HG02588 (cell line): ENCODE data around the gene OR4D1.

Experiments
- ATAC-seq: cut with Tn5 transposase; IDR thresholded peaks from one replicate; pipeline ENCODE4 v1.9.1; 2021; ENCODE audit warnings: mild to moderate bottlenecking, moderate library complexity; ENCODE audit not compliant: unreplicated experiment

The OR4D1 gene

DNA sequence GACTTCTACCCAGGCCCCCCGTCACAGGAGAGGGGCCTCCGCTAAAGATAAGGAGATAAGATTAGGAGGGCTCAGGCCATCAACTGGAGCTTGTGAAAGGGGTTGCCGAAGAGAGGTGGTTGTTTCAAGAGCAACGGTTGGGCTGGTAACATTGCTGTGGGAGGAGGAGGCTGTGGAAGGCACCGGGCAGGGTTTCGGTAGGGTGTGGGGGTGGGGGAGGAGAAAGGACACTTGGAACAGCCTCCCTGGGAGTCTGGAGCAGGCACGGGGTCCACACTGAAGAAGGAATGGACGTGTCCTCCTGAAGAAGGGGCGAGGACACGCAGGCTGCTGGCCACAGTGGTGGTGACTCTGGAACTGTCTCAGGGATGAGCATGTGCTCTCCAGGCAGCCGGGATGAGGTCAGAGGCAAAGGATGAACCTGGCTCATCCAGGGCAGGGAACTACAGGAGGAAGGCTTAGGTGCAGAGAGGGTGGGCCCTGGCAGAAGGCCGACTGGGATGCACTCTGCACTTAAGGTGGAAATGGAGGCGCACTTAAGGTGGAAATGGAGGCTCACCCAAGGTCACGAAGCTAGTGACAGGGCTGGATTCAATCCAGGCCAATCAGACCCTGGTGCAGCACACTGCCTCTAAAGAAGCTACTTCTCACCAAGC lies 43.2 kb downstream of the OR4D1 start:
- ATAC-seq: no peak

DNA sequence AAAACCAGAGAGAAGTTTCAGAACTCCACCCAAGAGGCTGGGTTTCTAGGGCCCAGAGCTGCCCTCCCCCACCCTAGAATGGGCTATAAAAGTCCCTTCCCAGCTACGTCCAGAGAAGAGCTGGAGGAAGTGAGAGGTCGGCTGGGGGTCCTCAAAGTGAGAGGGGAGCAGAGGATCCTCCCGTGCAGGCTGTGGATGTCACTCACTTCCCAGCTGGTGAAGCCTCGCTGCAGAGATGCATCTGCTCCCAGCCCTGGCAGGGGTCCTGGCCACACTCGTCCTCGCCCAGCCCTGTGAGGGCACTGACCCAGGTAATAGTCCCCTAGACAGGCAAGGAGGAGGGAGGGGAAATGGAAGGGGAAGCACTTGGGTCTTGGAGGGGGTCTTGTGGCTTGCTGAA lies 44.4 kb downstream of the OR4D1 start, which contains the start of gene EPX:
EPX (plus strand) TSS at position 115 of the 400 bp plus-strand sequence; CDS start at position 236, 121 bp downstream.
- no peak for ATAC-seq

DNA sequence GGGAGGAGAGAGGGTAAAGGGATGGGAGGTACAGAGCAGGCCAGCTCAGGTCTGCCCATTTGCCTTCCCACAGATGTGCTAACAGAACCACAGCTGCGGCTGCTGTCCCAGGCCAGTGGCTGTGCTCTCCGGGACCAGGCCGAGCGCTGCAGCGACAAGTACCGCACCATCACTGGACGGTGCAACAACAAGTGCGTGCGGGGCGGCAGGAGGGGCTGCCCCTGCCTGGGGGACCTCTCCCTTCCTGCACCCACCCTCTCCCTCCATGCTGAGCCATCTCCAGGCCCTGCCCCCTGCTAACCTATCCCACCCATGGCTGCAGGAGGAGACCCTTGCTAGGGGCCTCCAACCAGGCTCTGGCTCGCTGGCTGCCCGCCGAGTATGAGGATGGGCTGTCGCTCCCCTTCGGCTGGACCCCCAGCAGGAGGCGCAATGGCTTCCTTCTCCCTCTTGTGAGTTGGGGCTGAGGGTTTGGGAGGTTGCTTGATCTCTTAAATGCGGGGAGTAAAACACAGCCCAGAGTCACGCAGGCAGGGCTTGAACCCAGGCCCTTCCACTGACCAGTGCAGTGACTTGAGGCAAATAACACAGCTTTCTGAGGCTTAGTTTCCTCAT lies 45.6 kb downstream of the OR4D1 start:
- ATAC-seq: no peak

DNA sequence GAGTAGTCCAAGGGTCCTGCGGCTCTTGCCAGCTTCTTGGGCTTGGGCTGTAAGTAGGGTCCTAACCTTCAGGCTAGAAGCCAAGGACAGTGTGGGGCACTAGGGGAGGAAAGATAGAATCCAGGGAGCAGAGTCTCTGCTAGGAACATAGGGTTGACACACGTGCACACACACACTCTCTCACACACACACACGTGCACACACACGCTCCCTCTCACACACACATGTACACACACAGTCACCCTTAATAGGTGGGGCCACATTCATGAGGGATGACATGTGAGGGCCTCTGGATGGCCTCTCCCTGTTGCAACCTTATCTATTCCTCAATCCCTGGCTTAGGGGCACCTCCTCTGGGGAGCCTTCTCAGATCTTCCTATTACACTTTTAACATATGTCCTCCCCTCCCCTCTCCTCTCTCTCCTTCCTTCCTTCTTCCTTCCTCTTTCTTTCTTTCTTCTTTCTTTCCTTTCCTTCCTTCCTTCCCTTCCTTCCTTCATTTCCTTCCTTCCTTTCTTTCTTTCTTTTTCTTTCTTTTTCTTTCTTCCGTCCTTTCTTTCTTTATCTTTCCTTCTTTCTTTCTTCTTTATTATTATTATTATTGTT lies 47.4 kb downstream of the OR4D1 start:
- no peak for ATAC-seq

DNA sequence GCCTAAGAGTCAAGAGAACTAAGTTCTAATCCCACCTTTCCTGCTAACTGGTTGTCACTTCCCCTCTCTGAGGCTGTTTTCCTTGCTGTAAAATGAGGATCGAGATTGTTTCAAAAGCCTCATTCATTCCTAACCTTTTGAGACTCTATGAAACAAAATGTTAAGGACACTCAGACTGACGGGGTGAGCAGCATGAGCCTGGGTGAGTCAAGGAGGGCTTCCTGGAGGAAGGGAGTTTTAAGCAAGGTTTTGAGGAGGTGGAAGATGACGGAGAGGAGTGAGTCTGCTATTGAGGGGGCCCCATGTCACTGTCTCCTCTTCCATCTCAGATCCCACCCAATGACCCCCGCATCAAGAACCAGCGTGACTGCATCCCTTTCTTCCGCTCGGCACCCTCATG lies 48.4 kb downstream of the OR4D1 start:
- ATAC-seq: no peak

DNA sequence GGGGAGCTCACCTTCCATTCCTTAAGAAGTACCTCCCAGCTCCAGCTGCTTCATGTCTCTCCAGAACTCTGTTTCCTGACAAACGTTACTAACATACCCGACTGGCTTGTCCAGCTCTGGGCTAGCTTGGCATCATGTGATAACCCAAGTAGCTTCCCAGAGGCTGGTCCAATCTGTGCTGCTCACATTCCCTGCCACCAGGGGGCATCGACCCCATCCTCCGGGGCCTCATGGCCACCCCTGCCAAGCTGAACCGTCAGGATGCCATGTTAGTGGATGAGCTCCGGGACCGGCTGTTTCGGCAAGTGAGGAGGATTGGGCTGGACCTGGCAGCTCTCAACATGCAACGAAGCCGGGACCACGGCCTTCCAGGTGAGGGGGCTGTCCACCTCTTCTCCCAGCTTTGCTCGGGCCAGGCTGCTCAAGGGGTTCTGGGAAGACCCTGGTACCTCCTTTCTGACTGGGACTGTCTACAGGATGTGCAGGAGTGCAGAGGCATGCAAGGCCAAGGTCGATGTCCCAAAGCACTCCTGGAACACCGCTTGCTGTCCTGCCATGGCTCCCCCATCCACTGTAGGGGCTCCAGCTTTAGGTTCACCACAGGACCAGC lies 51.9 kb downstream of the OR4D1 start:
- ATAC-seq: no peak

DNA sequence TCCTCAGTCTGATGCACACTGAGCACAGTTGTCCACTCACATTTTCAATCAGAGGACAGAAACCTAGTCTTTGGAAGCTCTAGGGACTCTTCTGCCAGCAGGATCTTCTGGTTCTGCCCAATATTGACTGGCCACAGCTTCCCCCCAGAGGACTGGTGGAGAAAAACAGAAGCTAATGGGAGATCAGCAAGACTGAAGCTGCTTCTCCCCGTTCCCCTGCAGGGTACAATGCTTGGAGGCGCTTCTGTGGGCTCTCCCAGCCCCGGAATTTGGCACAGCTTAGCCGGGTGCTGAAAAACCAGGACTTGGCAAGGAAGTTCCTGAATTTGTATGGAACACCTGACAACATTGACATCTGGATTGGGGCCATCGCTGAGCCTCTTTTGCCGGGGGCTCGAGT lies 54.7 kb downstream of the OR4D1 start:
- no peak for ATAC-seq

DNA sequence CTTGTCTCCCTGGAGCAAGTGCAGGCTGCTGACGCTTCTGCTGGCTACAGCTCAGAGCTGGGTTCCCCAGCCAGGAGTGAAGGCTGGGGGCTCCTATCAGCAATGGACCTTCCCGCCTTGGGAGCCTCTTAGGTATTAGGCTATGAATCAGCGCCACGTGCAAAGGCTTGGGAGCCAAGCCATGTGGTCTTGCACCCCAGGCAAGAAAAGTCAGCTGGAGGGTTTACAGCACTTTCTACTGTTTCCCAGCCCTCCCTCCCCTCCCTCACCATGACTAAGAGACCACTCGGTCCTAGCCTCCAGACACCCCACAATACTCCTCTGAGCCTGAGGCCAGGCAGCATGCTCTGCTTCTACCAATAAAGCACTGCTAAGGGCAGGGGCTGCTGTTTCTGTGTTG lies 56.6 kb downstream of the OR4D1 start:
- ATAC-seq: no peak

DNA sequence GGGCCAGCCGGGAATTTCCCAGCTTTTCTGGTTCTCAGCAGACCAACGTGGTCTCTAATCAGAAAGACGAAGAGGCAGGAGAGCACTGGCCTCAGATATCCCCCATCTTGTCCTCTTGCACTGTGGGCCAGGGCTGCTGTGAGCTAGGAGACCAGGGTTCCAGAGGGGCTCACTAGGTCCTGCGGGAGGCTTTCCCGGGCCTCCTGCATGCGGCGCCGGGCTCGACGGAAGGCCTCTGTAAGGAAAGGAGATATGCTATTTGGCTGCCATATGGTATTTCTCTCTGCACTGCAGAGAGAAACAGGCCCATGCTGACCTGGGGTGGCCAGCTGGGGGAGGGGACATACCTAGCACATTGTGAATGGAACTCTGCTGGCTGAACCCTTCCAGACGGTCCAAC lies 57.8 kb downstream of the OR4D1 start:
- no peak for ATAC-seq

DNA sequence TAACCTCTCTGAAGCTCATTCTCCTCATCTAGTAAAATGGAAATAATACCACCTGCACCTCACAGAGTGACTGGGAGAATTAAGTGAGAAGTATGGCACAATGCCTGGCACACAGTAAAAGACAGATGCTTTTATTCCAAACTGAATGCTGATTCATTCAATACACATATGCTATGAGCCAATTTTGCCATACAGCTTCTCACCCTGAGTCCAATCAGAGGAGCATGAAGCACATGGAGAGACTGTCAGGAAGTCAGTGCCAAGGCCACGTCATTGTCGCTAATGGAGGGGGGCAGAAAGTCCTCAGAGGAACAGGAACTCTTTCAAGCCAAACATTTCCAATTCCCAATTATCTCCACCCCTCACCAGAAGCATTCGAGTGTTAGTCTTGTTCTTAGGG lies 59.3 kb downstream of the OR4D1 start:
- no peak for ATAC-seq

DNA sequence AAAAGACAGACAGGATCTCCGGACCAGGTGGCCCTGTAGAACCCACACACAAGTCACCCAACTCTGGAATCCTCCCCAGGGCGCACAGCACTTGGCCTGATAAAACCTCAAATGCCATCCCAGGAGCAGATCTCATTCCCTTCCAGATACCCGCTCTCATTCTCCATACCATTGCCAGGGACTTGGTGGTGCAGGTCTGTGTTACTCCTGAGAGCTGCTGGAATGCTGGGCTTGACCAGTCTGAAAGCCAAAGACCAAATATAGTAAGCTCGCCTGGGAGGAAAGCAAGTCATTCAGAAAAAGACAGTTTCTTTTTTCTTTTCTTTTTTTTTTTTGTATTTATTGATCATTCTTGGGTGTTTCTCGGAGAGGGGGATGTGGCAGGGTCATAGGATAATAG lies 60.2 kb downstream of the OR4D1 start:
- no peak for ATAC-seq
